Liver (tissue), 9 donors: ENCODE results near the gene MUL1. TPM values are rescaled to one million over a fixed set of nuclear protein-coding genes. Genes with fewer than 3 reads are reported as not detected.

Source experiments
- DNase-seq: peaks from one replicate; pipeline ENCODE4 v3.0.0-alpha.2; 2017; ENCODE audit warnings: low spot score
- H3K27ac ChIP-seq, 2 donors: one replicate each; pipeline ENCODE4 v1.7.0; 2013; ENCODE audit warnings: inconsistent platforms in 2 of 2, low read length in 2 of 2, control low read depth in 1 of 2, low read depth in 1 of 2, mild to moderate bottlenecking in 1 of 2
- H3K27me3 ChIP-seq, 4 donors: one replicate each; pipeline versions ENCODE4 v1.6.1 to v1.7.0; 2013; ENCODE audit warnings: low read length in 3 of 4, inconsistent platforms in 1 of 4, mild to moderate bottlenecking in 1 of 4, moderate library complexity in 1 of 4; ENCODE audit not compliant: control insufficient read depth in 4 of 4, insufficient read depth in 4 of 4
- H3K36me3 ChIP-seq, 4 donors: one replicate each; pipeline versions ENCODE4 v1.6.1 to v1.7.0; 2013; ENCODE audit warnings: low read length in 3 of 4, mild to moderate bottlenecking in 3 of 4, low read depth in 1 of 4, moderate library complexity in 1 of 4; ENCODE audit not compliant: control insufficient read depth in 4 of 4, insufficient read depth in 3 of 4
- H3K4me1 ChIP-seq, 4 donors: one replicate each; pipeline versions ENCODE4 v1.6.1 to v1.7.0; 2013; ENCODE audit warnings: low read length in 3 of 4, mild to moderate bottlenecking in 3 of 4, moderate library complexity in 1 of 4; ENCODE audit not compliant: control insufficient read depth in 4 of 4, insufficient read depth in 4 of 4
- H3K4me3 ChIP-seq, 3 donors: one replicate each; pipeline versions ENCODE4 v1.6.1 to v1.7.0; 2013; ENCODE audit warnings: low read length in 3 of 3, control low read depth in 1 of 3, low read depth in 1 of 3, mild to moderate bottlenecking in 1 of 3
- H3K9ac ChIP-seq, 2 donors: one replicate each; pipeline ENCODE4 v1.7.0; 2013; ENCODE audit warnings: low read length in 2 of 2, mild to moderate bottlenecking in 2 of 2, moderate library complexity in 2 of 2, control low read depth in 1 of 2, low read depth in 1 of 2
- H3K9me3 ChIP-seq, 4 donors: one replicate each; pipeline versions ENCODE4 v1.6.1 to v1.7.0; 2013; ENCODE audit warnings: low read length in 3 of 4; ENCODE audit not compliant: control insufficient read depth in 4 of 4
- EGR1 ChIP-seq, 2 donors: IDR thresholded peaks; 2 replicates each; pipeline ENCODE4 v1.6.1; 2016 to 2018; ENCODE audit warnings: antibody characterized with exemption in 2 of 2, low read depth in 2 of 2
- FOXA1 ChIP-seq: IDR thresholded peaks from 2 replicates; pipeline ENCODE4 v1.6.1; 2016; ENCODE audit warnings: antibody characterized with exemption
- FOXA2 ChIP-seq: IDR thresholded peaks from 2 replicates; pipeline ENCODE4 v1.6.1; 2016; ENCODE audit warnings: antibody characterized with exemption
- GABPA ChIP-seq, 2 donors: IDR thresholded peaks in 1 of 2; conservative IDR thresholded peaks in 1 of 2; 2 replicates each; pipeline ENCODE4 v1.6.1; 2016; ENCODE audit warnings: antibody characterized with exemption in 2 of 2, mild to moderate bottlenecking in 1 of 2, moderate library complexity in 1 of 2
- HNF4A ChIP-seq, 2 donors: conservative IDR thresholded peaks; 2 replicates each; pipeline ENCODE4 v1.6.1; 2016; ENCODE audit warnings: antibody characterized with exemption in 2 of 2, mild to moderate bottlenecking in 2 of 2
- HNF4G ChIP-seq: IDR thresholded peaks from 2 replicates; pipeline ENCODE4 v1.6.1; 2016; ENCODE audit warnings: antibody characterized with exemption
- JUND ChIP-seq, 2 donors: IDR thresholded peaks; 2 replicates each; pipeline ENCODE4 v1.6.1; 2016; ENCODE audit warnings: antibody characterized with exemption in 2 of 2
- MAX ChIP-seq: IDR thresholded peaks from 2 replicates; pipeline ENCODE4 v1.6.1; 2016; ENCODE audit warnings: antibody characterized with exemption
- NR2F2 ChIP-seq: IDR thresholded peaks from 2 replicates; pipeline ENCODE4 v1.6.1; 2016; ENCODE audit warnings: antibody characterized with exemption
- RAD21 ChIP-seq, 2 donors: IDR thresholded peaks; 2 replicates each; pipeline ENCODE4 v1.6.1; 2016; ENCODE audit warnings: antibody characterized with exemption in 2 of 2, mild to moderate bottlenecking in 2 of 2
- RXRA ChIP-seq, 2 donors: IDR thresholded peaks; 2 replicates each; pipeline ENCODE4 v1.6.1; 2017 to 2018; ENCODE audit warnings: antibody characterized with exemption in 2 of 2, mild to moderate bottlenecking in 1 of 2
- SP1 ChIP-seq: IDR thresholded peaks from 2 replicates; pipeline ENCODE4 v1.6.1; 2018; ENCODE audit warnings: antibody characterized with exemption, mild to moderate bottlenecking
- TAF1 ChIP-seq: conservative IDR thresholded peaks from 2 replicates; pipeline ENCODE4 v1.6.1; 2016; ENCODE audit warnings: antibody characterized with exemption, mild to moderate bottlenecking
- YY1 ChIP-seq: IDR thresholded peaks from 2 replicates; pipeline ENCODE4 v1.6.1; 2016; ENCODE audit warnings: antibody characterized with exemption, mild to moderate bottlenecking
- ZBTB33 ChIP-seq: IDR thresholded peaks from 2 replicates; pipeline ENCODE4 v1.6.1; 2016; ENCODE audit warnings: antibody characterized with exemption
- WGBS: extraction: QIAGEN DNeasy Blood & Tissue Kit; methylation state at CpG from one replicate; pipeline ENCODE4 v1.1.7; 2013; 5-methylcytosine and 5-hydroxymethylcytosine counted together
- polyA plus RNA-seq, 2 donors: library from polyadenylated mRNA; stranded (reverse) in 1 of 2; unstranded in 1 of 2; fragments of 200-250 nt in 1 of 2; fragments of >200 nt in 1 of 2; fragmentation: Nextera tagmentation in 1 of 2; extraction: Ambion mirVana in 1 of 2; gene quantifications; one replicate each; pipeline versions ENCODE4 v1.2.1 to v1.2.3, GENCODE V29; 2013 to 2015
- total RNA-seq, 2 donors: library from RNA; depleted of rRNA; stranded (reverse); fragments of >200 nt; gene quantifications; one replicate each; pipeline ENCODE4 v1.2.3, GENCODE V29; 2014
- TF ChIP-seq, protein P1 (sequence below): IDR thresholded peaks from 2 replicates; pipeline ENCODE4 v1.6.1; 2016; ENCODE audit warnings: antibody characterized with exemption, mild to moderate bottlenecking
- TF ChIP-seq, protein P2 (sequence below): fragments of 150-350 bp; IDR thresholded peaks from 2 replicates; pipeline ENCODE4 v1.5.1; 2017; ENCODE audit warnings: improper control_type of control experiment, low read depth, low read length; ENCODE audit not compliant: missing input control
- TF ChIP-seq, protein P3 (sequence below): IDR thresholded peaks from 2 replicates; pipeline ENCODE4 v1.6.1; 2016; ENCODE audit warnings: antibody characterized with exemption
- donor health status: healthy.
- donor health status: healthy.
- donor health status: healthy.
- donor health status: healthy.
- donor health status: healthy.

Gene MUL1
- total and polyA plus RNA-seq, 4 donors, result 9.5 to 19.4 (median 16.8) TPM

GRCh38 chr1:20472860-20473711, 34.9 kb downstream of the MUL1 start:
- Histone ChIP-seq H3K36me3 (no peaks in the 10 kb centered on the region), H3K4me1 (peaks cover 17 to 46% (median 35%) of the 10 kb centered on the region in 4 donors), H3K9ac (no peak overlapping the region), H3K27me3 (no peaks in the 10 kb centered on the region), H3K4me3 (no peak overlapping the region), H3K27ac (no peak overlapping the region), H3K9me3 (no peaks in the 10 kb centered on the region)
- 36% methylated on average over 28 of the region's 28 CpGs for whole genome bisulfite sequencing
- peak; percentile 65 for DNase-seq
- no peak for TF ChIP-seq ZBTB33
- TF ChIP-seq RXRA (IDR thresholded peaks at IDR 0.05), result peak in 1 of 2 donors; percentile 20

- Histone ChIP-seq H3K27ac (no peak overlapping the region), H3K9me3 (no peaks in the 10 kb centered on the region), H3K9ac (no peak overlapping the region), H3K4me1 (peaks cover 11 to 37% (median 26%) of the 10 kb centered on the region in 4 donors), H3K36me3 (no peaks in the 10 kb centered on the region), H3K4me3 (no peak overlapping the region), H3K27me3 (no peaks in the 10 kb centered on the region)
- no peak for DNase-seq
- 95% methylated on average over 4 of the region's 4 CpGs for WGBS
- TF ChIP-seq, protein P1, sequence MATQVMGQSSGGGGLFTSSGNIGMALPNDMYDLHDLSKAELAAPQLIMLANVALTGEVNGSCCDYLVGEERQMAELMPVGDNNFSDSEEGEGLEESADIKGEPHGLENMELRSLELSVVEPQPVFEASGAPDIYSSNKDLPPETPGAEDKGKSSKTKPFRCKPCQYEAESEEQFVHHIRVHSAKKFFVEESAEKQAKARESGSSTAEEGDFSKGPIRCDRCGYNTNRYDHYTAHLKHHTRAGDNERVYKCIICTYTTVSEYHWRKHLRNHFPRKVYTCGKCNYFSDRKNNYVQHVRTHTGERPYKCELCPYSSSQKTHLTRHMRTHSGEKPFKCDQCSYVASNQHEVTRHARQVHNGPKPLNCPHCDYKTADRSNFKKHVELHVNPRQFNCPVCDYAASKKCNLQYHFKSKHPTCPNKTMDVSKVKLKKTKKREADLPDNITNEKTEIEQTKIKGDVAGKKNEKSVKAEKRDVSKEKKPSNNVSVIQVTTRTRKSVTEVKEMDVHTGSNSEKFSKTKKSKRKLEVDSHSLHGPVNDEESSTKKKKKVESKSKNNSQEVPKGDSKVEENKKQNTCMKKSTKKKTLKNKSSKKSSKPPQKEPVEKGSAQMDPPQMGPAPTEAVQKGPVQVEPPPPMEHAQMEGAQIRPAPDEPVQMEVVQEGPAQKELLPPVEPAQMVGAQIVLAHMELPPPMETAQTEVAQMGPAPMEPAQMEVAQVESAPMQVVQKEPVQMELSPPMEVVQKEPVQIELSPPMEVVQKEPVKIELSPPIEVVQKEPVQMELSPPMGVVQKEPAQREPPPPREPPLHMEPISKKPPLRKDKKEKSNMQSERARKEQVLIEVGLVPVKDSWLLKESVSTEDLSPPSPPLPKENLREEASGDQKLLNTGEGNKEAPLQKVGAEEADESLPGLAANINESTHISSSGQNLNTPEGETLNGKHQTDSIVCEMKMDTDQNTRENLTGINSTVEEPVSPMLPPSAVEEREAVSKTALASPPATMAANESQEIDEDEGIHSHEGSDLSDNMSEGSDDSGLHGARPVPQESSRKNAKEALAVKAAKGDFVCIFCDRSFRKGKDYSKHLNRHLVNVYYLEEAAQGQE, result no peak
- TF ChIP-seq EGR1 (IDR thresholded peaks at IDR 0.05; ENCODE audit: low read depth in 2 of 2) (no peak), RAD21 (IDR thresholded peaks at IDR 0.05) (no peak), FOXA2 (no peak), SP1 (no peak), MAX (no peak), JUND (IDR thresholded peaks at IDR 0.05) (no peak), RXRA (IDR thresholded peaks at IDR 0.05) (no peak), FOXA1 (no peak), HNF4A (conservative IDR thresholded peaks at IDR 0.05) (no peak), TAF1 (no peak), GABPA (IDR thresholded peaks at IDR 0.05 in 1 of 2, conservative IDR thresholded peaks at IDR 0.05 in 1 of 2) (no peak), ZBTB33 (no peak), NR2F2 (no peak), YY1 (no peak), HNF4G (no peak)
- TF ChIP-seq, protein P2, sequence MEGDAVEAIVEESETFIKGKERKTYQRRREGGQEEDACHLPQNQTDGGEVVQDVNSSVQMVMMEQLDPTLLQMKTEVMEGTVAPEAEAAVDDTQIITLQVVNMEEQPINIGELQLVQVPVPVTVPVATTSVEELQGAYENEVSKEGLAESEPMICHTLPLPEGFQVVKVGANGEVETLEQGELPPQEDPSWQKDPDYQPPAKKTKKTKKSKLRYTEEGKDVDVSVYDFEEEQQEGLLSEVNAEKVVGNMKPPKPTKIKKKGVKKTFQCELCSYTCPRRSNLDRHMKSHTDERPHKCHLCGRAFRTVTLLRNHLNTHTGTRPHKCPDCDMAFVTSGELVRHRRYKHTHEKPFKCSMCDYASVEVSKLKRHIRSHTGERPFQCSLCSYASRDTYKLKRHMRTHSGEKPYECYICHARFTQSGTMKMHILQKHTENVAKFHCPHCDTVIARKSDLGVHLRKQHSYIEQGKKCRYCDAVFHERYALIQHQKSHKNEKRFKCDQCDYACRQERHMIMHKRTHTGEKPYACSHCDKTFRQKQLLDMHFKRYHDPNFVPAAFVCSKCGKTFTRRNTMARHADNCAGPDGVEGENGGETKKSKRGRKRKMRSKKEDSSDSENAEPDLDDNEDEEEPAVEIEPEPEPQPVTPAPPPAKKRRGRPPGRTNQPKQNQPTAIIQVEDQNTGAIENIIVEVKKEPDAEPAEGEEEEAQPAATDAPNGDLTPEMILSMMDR, result no peak
- TF ChIP-seq, protein P3, sequence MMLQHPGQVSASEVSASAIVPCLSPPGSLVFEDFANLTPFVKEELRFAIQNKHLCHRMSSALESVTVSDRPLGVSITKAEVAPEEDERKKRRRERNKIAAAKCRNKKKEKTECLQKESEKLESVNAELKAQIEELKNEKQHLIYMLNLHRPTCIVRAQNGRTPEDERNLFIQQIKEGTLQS, result no peak
These were observed 35.8 kb downstream of the MUL1 start for GRCh38 chr1:20472121-20472520.
